Regular cardiac myocyte (primary cell): ENCODE results near the gene APOA4. TPM values are rescaled to one million over a fixed set of nuclear protein-coding genes. Genes with fewer than 3 reads are reported as not detected.

Experiments
- total RNA-seq: library from RNA; depleted of rRNA; stranded (reverse); fragments of >200 nt; gene quantifications from 2 replicates; pipeline ENCODE4 v1.2.3, GENCODE V29; 2014

Gene APOA4
- total RNA-seq: not detected in 2 replicates

DNA sequence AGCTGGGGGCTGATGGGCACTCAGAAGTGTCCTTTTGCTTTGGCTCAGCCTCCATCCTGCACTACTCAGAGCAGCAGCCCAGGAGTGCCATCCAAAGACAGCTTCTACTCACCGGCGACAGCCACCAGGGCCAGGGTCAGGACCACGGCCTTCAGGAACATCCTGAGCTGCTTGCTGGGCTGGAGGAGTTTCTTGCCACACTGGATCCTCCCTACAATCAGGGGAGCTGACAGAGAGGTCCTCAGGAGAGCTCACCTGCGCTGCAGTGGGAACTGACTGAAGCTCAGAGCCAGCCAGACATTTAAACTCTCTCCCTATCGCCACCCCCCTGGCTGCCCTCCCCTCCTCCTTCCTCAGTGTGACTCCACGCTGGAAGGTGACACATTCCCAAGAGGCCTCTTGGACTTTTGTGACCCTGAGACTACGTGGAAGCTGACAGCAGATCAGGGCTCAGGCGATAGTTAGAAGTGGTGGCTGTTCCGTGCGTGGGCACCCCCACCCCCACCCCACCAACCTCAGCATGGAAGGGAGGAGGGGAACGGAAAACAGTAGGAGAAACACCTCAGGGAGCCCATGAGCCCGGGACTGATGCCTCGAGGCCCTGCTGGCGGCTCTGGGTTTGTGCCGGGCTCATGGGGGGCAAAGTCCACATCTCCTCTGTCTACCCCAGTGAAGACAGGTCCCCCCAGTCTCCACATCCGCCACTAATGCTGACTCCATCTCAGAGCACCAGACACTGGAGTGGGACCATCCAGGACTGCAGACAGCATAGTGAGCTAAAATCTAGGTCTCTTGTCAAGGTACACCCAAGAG is at the start of gene APOA4:
APOA4 (minus strand) TSS at position 274 of the 813 bp plus-strand sequence; CDS start at position 161, 113 bp downstream.

DNA sequence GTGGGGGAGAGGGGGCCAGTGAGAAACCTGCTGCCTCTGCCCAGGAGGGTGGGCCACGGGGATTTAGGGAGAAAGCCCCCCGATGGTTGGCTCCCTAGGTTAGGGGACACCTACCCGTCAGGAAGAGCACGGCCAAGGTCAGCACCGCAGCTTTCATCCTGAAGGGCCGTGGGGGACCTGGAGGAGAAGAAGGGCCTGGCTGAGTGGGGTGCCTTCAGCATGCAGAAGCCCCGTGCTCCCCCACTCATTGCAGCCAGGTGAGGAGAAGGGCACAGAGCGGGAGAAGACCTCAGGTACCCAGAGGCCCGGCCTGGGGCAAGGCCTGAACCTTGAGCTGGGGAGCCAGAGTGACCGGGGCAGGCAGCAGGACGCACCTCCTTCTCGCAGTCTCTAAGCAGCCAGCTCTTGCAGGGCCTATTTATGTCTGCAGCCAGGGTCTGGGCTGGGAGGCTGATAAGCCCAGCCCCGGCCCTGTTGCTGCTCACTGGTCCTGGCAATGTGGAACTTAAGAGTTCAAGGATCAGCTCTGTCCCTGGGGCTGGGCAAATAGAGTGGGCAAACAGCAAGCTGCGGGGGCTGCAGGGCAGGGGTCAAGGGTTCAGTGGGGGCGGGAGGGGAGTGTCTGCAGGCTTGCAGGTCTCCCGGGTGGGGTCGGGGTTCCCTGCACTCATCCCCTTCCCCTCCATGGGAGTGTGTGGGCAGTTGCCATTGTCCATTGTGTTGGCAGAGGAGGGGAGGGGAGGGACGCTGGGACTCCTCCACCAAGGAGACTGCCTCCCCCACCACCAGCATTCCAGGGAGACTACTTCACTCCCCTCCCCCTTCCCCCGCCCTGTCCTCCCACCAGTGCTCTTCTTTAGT is 14.4 kb upstream of the APOA4 start, which contains the start of gene APOA1:
APOA1 (minus strand) TSS at position 392 of the 861 bp plus-strand sequence; CDS start at position 157, 235 bp downstream.

DNA sequence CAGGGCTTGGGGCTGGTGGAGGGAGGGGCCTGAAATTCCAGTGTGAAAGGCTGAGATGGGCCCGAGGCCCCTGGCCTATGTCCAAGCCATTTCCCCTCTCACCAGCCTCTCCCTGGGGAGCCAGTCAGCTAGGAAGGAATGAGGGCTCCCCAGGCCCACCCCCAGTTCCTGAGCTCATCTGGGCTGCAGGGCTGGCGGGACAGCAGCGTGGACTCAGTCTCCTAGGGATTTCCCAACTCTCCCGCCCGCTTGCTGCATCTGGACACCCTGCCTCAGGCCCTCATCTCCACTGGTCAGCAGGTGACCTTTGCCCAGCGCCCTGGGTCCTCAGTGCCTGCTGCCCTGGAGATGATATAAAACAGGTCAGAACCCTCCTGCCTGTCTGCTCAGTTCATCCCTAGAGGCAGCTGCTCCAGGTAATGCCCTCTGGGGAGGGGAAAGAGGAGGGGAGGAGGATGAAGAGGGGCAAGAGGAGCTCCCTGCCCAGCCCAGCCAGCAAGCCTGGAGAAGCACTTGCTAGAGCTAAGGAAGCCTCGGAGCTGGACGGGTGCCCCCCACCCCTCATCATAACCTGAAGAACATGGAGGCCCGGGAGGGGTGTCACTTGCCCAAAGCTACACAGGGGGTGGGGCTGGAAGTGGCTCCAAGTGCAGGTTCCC is 6.5 kb upstream of the APOA4 start, which contains the start of gene APOC3:
APOC3 (plus strand) TSS at position 383 of the 659 bp plus-strand sequence. CDS start 676 bp downstream, outside the sequence.

DNA sequence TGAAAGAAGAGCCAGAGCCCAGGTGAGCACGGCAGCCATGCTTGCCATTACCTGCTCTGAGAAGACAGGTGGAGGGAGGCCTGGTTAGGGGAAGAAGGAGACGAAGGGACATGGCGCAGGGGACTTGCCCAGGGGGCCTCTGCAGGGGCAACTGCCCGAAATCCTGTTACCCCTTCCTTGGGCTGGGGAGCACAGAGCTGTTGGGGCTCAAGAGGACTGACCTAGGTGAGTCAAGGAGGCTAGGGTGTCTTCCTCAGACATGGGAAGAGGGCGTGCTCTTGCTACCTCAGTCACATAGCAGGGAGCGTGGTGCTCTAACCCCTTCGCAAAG is 31.3 kb downstream of the APOA4 start, which contains the start of gene APOA5:
APOA5 (minus strand) TSS at position 67 of the 331 bp plus-strand sequence; CDS start at position 48, 19 bp downstream.

DNA sequence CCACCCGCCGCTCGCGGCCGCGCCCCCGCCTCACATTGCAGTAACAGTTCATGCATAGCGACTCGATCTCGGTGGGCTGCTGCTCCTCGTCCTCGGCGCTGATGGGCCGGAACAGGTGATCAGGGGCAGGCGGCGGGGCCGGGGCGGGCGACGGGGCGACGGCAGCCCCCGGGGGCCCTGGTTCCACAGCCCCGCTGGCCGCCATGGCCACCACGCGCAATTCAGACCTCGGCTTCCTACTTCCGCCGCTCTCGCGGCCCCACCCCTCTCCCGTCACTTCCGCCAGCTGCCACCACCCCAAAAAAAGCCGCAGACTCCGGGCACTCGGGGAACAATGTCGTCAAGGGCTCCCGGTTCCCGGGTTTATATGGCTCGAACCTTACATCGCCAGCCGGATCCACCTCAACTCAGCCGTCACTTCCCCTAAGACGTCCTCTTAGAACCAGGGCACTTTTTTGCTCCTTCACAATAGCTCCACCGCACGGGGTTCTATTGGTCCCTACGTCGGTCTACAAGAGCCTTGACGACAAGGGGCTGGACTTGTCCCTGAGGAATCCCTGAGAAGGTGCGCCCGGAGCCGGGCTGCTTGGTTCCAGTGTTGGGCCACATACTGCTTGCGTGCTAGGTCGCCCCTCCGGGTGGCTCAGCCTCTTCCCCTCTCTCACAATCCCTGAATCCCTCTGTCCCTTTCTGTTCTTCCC is 35.2 kb downstream of the APOA4 start, which contains the start of gene ZPR1:
ZPR1 (minus strand) TSS at position 238 of the 701 bp plus-strand sequence; CDS start at position 205, 33 bp downstream.

DNA sequence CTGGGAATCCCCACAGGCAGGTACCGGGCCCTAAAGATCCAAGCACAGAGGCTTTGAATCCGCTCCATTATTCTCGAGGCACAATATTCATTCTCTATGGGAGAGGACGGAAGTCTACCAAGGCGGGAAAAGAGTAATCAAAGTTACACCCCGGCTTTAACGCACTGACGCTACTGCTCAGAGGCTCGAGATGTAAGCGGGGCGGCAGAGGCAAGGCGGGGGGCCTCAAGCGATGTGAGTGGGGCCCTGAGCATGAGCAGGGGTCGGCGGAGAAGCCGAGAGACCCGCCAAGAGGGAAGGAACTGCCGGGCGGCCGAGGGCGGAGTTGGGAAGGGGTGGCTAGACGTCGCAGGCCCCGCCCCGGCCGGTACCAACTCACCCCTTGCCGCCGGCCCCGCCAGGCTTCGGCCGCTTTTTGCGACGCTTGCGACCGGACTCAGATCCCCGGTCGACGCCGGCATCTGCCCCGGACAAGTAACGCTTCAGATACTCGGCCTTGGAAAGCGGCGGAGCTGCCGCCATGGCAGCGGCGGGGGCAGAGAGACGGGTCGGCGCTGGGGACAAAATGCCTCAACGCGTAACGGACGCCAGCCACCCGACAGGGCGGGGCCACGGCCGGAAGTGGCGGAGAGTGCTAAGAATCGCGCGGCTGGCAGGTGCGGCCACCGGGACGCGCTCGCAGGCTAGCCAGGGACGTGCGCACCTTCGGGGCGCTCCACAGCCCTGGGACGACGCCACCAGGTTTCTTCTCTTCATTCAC is 50.5 kb downstream of the APOA4 start, which contains the start of gene BUD13:
BUD13 (minus strand) TSS at position 545 of the 760 bp plus-strand sequence; CDS start at position 522, 23 bp downstream.

Other genes starting within 250 kb of the APOA4 start
- gene BUD13, start 50.3 kb downstream of the APOA4 start, total RNA-seq: 10.7 and 20.3 TPM in 2 replicates
- 38.9 and 52.9 TPM in 2 replicates for gene ZPR1, start 35.3 kb downstream of the APOA4 start, total RNA-seq
- under 0.01 TPM in 1 of 2 replicates, not detected in the other for gene APOA5, start 31.4 kb downstream of the APOA4 start, total RNA-seq
- not detected in 2 replicates for gene APOC3, start 6.6 kb upstream of the APOA4 start, total RNA-seq
- 13.0 and 24.5 TPM in 2 replicates for gene APOA1, start 14.3 kb upstream of the APOA4 start, total RNA-seq